ENCODE results near the gene SKAP2. TPM values are rescaled to one million over a fixed set of nuclear protein-coding genes. Genes with fewer than 3 reads are reported as not detected.

SKAP2 gene
- total and polyA plus RNA-seq, 10 of the 15 experiments (the other 5 are each of a cell fraction or from before 2014, with no cell fraction given), result 10.9 to 40.6 (median 23.5) TPM

DNA sequence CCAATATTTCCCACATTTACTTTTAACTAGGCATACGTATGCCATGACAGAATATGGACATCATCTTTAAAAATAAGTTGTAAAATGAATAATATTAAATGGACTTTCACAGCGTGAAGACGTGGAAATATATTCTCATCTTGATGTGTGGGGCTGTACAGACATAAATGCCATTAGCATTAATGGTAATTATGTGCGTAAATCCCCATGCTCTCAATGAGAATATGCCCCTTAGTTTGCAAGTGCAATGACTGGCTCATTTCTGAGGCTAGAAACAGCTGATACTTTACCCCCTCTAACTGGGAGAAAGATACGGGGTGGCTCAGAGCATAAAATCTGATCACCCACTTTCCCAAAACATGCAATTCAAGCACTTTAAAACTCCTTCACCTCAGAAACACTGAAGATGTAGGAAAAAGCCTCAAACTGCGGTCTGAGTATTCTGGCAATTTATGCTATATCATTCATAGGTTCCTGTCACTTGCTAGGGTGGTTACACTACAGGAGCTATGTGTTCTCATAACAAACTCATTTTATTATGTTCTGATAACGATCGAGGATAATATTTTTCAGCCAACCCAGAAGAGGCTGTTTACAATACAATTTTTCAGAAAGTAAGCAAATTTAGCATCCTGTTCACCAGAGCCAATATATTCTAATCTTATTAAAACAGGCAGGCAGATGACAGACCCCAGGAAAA, 211.8 kb downstream of the SKAP2 start:
- in situ Hi-C loops (cut with MboI), result no loop called here
- RAD21 ChIA-PET (ENCODE audit: unreplicated experiment), result no interaction called here
- no peaks in the 10 kb centered on the region for H3K4me1 ChIP-seq (ENCODE audit: control insufficient read depth, insufficient read depth, low read length)
- H4K20me1 ChIP-seq (ENCODE audit: control insufficient read depth, insufficient read depth), result no peaks in the 10 kb centered on the region
- SMC1A ChIA-PET (ENCODE audit: uncharacterized antibody, unreplicated experiment), result interaction anchor here (1.0 kb wide), 1 partner anchor 12 kb away, joined by 3 read pairs; no protein-coding TSS in a partner anchor
- no peaks in the 10 kb centered on the region for H3K79me2 ChIP-seq (ENCODE audit: control insufficient read depth, insufficient read depth, low read length)
- no peak overlapping the region for H3K27ac ChIP-seq (ENCODE audit: control insufficient read depth, insufficient read depth)
- intact Hi-C loops (cut with micrococcal nuclease; ENCODE audit: unreplicated experiment), result no loop called here
- H3K27me3 ChIP-seq (replicated peaks in 1 of 2; ENCODE audit: control insufficient read depth in 2 of 2, insufficient read depth in 2 of 2, low read length in 1 of 2), result no peaks in the 10 kb centered on the region
- no peak overlapping the region for H2AFZ ChIP-seq (ENCODE audit: control insufficient read depth, low read depth, low read length)
- POLR2A ChIA-PET, result no interaction called here
- 59% methylated on average over 8 of the region's 8 CpGs for WGBS (ENCODE audit: insufficient coverage, insufficient replicate concordance, low lambda C conversion rate, missing lambda C conversion rate)
- no TSS peak for BruUV-seq (replicated peaks)
- no peak overlapping the region for H3K9ac ChIP-seq (ENCODE audit: control insufficient read depth, insufficient read depth, low read length)
- DNase-seq (ENCODE audit: low read depth, low spot score) (no peak), FAIRE-seq (no peak), ATAC-seq (no peak)
- no peaks in the 10 kb centered on the region for H3K36me3 ChIP-seq (ENCODE audit: control insufficient read depth in 2 of 2, insufficient read depth in 2 of 2, low read length in 1 of 2)
- no peak overlapping the region for H3K4me2 ChIP-seq (ENCODE audit: control insufficient read depth, insufficient read depth)
- CTCF ChIA-PET, result interaction anchor here (0.6 kb wide), 1 partner anchor 794 kb away, joined by 3 read pairs; no protein-coding TSS in a partner anchor
- no peak overlapping the region for H3K4me3 ChIP-seq
- TF ChIP-seq HCFC1 (IDR thresholded peaks at IDR 0.05; ENCODE audit: low read length) (no peak), CREB1 (IDR thresholded peaks at IDR 0.05; ENCODE audit: low read depth) (no peak), RELA (IDR thresholded peaks at IDR 0.05; ENCODE audit: borderline replicate concordance, partially characterized antibody) (no peak), STAT3 (IDR thresholded peaks at IDR 0.05; ENCODE audit: low read depth, low read length) (no peak), HDGF (IDR thresholded peaks at IDR 0.05) (no peak), NBN (IDR thresholded peaks at IDR 0.05) (no peak)
- TF ChIP-seq, protein P1, sequence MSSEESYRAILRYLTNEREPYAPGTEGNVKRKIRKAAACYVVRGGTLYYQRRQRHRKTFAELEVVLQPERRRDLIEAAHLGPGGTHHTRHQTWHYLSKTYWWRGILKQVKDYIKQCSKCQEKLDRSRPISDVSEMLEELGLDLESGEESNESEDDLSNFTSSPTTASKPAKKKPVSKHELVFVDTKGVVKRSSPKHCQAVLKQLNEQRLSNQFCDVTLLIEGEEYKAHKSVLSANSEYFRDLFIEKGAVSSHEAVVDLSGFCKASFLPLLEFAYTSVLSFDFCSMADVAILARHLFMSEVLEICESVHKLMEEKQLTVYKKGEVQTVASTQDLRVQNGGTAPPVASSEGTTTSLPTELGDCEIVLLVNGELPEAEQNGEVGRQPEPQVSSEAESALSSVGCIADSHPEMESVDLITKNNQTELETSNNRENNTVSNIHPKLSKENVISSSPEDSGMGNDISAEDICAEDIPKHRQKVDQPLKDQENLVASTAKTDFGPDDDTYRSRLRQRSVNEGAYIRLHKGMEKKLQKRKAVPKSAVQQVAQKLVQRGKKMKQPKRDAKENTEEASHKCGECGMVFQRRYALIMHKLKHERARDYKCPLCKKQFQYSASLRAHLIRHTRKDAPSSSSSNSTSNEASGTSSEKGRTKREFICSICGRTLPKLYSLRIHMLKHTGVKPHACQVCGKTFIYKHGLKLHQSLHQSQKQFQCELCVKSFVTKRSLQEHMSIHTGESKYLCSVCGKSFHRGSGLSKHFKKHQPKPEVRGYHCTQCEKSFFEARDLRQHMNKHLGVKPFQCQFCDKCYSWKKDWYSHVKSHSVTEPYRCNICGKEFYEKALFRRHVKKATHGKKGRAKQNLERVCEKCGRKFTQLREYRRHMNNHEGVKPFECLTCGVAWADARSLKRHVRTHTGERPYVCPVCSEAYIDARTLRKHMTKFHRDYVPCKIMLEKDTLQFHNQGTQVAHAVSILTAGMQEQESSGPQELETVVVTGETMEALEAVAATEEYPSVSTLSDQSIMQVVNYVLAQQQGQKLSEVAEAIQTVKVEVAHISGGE (CRISPR knock-in tag; IDR thresholded peaks at IDR 0.05), result no peak
- H3K9me3 ChIP-seq (replicated peaks; ENCODE audit: control insufficient read depth, insufficient read depth, low read length), result no peaks in the 10 kb centered on the region

Measured in GM12878 (cell line).